NCI-H2227 (cell line): ENCODE data around the gene MEA1.
A peak's percentile ranks its signal among the peaks of the same experiment; 100 is the strongest.

Experiments
- DNase-seq: peaks from one replicate; lab custom pipeline; 2025; ENCODE audit not compliant: unreplicated experiment; lab: John Stamatoyannopoulos, UW

MEA1 gene

GRCh38 chr6:42978487-42978838, 35.3 kb downstream of the MEA1 start:
- DNase-seq: peak; percentile 11

- DNase-seq: no peak
Measured at GRCh38 chr6:42974919-42975505, 38.7 kb downstream of the MEA1 start.

- DNase-seq: no peak
Measured at GRCh38 chr6:42973926-42974325, 39.8 kb downstream of the MEA1 start.

GRCh38 chr6:42971746-42972327, 41.9 kb downstream of the MEA1 start:
- no peak for DNase-seq

GRCh38 chr6:42970871-42971612, 42.7 kb downstream of the MEA1 start:
- no peak for DNase-seq

GRCh38 chr6:42969934-42970333, 43.8 kb downstream of the MEA1 start:
- no peak for DNase-seq

GRCh38 chr6:42969431-42969830, 44.3 kb downstream of the MEA1 start:
- DNase-seq: no peak

GRCh38 chr6:42968783-42969182, 45.0 kb downstream of the MEA1 start:
- no peak for DNase-seq

- DNase-seq: no peak
Measured at GRCh38 chr6:42968126-42968701, 45.5 kb downstream of the MEA1 start.

- DNase-seq: no peak
Measured at GRCh38 chr6:42967228-42967627, 46.5 kb downstream of the MEA1 start.

- DNase-seq: no peak
Measured at GRCh38 chr6:42966571-42966970, 47.2 kb downstream of the MEA1 start.

- DNase-seq: peak; percentile 14
Measured at GRCh38 chr6:42963855-42964605, 49.7 kb downstream of the MEA1 start.

- DNase-seq: no peak
Measured at GRCh38 chr6:42963179-42963854, 50.4 kb downstream of the MEA1 start.

- DNase-seq: no peak
Measured at GRCh38 chr6:42962502-42963178, 51.1 kb downstream of the MEA1 start.

- DNase-seq: no peak
Measured at GRCh38 chr6:42962096-42962495, 51.6 kb downstream of the MEA1 start.
